SU-DHL-6 (cell line): ENCODE measurements around the gene CACNA2D1.

Experiments
- CTCF ChIP-seq: fragments of 200-600 bp; sonication (generic); IDR thresholded peaks from one replicate; pipeline ENCODE4 v1.5.1; 2017; ENCODE audit warnings: antibody characterized with exemption, mild to moderate bottlenecking, low read length, moderate library complexity; ENCODE audit not compliant: insufficient read depth, poor library complexity, severe bottlenecking
- EZH2phosphoT487 ChIP-seq: fragments of 200-600 bp; sonication (generic), shearing (Covaris generic); conservative IDR thresholded peaks from 2 replicates; pipeline ENCODE4 v1.6.1; 2018; ENCODE audit warnings: mild to moderate bottlenecking, antibody characterized with exemption, low read length, moderate library complexity, mixed read lengths

- TF ChIP-seq CTCF (no peak), EZH2phosphoT487 (no peak)
Measured at GRCh38 chr7:82067628-82068264, 375.8 kb downstream of the CACNA2D1 start.
